ENCODE measurements around the gene CASS4. TPM values are rescaled to one million over a fixed set of nuclear protein-coding genes. Genes with fewer than 3 reads are reported as not detected.

Gene CASS4, protein sequence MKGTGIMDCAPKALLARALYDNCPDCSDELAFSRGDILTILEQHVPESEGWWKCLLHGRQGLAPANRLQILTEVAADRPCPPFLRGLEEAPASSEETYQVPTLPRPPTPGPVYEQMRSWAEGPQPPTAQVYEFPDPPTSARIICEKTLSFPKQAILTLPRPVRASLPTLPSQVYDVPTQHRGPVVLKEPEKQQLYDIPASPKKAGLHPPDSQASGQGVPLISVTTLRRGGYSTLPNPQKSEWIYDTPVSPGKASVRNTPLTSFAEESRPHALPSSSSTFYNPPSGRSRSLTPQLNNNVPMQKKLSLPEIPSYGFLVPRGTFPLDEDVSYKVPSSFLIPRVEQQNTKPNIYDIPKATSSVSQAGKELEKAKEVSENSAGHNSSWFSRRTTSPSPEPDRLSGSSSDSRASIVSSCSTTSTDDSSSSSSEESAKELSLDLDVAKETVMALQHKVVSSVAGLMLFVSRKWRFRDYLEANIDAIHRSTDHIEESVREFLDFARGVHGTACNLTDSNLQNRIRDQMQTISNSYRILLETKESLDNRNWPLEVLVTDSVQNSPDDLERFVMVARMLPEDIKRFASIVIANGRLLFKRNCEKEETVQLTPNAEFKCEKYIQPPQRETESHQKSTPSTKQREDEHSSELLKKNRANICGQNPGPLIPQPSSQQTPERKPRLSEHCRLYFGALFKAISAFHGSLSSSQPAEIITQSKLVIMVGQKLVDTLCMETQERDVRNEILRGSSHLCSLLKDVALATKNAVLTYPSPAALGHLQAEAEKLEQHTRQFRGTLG
- 0.10 to 0.39 TPM in 2 of 3 replicates, not detected in the other for total RNA-seq
- long read RNA-seq = 0 reads

GRCh38 chr20:56411759-56412472 lies at the start of gene CASS4:
CASS4 (plus strand) TSS chr20:56412260; CDS start chr20:56412459, 199 bp downstream.
- no peak for DNase-seq (ENCODE audit: low spot score)
- Mint-ChIP-seq H3K36me3 (ENCODE audit: low read depth) (peaks cover 18% of the 10 kb centered on the region), H3K27me3 (ENCODE audit: low read depth) (no peaks in the 10 kb centered on the region), H3K9me3 (ENCODE audit: low read depth) (no peaks in the 10 kb centered on the region), H3K4me1 (ENCODE audit: low read depth) (peaks cover 15% of the 10 kb centered on the region), H3K4me3 (ENCODE audit: unreplicated experiment) (no peak within 1 kb of the TSS), H3K27ac (ENCODE audit: unreplicated experiment) (peak within 1 kb of the TSS; percentile 28)
- TF ChIP-seq, protein P1, sequence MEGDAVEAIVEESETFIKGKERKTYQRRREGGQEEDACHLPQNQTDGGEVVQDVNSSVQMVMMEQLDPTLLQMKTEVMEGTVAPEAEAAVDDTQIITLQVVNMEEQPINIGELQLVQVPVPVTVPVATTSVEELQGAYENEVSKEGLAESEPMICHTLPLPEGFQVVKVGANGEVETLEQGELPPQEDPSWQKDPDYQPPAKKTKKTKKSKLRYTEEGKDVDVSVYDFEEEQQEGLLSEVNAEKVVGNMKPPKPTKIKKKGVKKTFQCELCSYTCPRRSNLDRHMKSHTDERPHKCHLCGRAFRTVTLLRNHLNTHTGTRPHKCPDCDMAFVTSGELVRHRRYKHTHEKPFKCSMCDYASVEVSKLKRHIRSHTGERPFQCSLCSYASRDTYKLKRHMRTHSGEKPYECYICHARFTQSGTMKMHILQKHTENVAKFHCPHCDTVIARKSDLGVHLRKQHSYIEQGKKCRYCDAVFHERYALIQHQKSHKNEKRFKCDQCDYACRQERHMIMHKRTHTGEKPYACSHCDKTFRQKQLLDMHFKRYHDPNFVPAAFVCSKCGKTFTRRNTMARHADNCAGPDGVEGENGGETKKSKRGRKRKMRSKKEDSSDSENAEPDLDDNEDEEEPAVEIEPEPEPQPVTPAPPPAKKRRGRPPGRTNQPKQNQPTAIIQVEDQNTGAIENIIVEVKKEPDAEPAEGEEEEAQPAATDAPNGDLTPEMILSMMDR (IDR thresholded peaks at IDR 0.05) = no peak

DNA sequence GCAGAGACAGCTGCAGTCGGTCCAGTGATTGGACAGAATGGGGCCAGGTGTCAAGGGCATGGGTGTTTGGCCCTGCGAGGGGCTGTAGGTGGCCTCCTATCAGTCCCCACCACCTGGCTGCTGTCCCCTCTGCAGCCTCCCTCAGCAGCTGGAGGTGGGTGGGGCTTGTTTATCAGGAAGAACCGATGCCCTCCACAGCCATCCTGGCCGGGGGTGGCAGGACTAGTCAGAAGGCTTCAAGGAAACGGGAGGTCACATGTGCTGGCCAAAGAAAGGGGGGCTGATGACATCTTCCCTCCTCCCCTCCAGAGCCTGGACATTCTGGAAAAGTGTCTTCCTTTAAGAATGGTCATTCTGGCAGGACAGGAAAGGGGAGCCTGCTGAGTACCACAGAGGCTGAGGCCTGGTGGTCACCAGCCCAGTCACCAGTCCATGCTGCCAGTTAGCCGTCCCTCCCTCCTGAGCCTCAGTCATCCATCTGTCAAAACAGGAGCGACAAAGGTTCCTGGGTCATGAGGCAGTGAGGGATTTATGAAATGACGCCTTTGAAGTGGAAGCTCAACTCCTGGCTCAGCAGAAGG lies 49.1 kb upstream of the CASS4 start:
- Mint-ChIP-seq H3K36me3 (ENCODE audit: low read depth) (peaks cover 15% of the 10 kb centered on the region), H3K4me1 (ENCODE audit: low read depth) (peaks cover 20% of the 10 kb centered on the region), H3K9me3 (ENCODE audit: low read depth) (no peaks in the 10 kb centered on the region), H3K27ac (ENCODE audit: unreplicated experiment) (no peak overlapping the region), H3K27me3 (ENCODE audit: low read depth) (no peaks in the 10 kb centered on the region), H3K4me3 (ENCODE audit: unreplicated experiment) (no peak overlapping the region)
- DNase-seq (ENCODE audit: low spot score) = no peak
- TF ChIP-seq, protein P1 (IDR thresholded peaks at IDR 0.05) = no peak

DNA sequence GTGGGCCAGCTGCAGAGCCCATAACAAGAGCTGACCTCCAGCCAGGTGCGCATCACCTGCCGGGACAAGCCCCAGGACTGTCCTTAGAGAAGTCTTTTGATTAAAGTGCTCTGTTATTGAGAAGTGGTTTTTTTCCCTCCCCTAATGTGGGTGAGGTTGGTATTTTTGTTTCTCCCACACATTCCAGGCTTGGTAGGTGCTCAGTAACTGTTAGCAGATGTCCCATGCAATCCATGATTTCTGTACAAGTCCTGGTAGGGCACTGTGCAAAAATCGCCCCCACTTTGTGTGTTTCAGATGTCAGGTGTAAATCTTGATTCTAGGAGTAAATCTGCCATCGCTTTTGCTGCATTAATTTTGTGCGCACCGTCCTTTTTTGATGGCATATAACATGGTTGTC lies 48.6 kb upstream of the CASS4 start:
- H3K4me3 Mint-ChIP-seq (ENCODE audit: unreplicated experiment) = no peak overlapping the region
- TF ChIP-seq, protein P1 (IDR thresholded peaks at IDR 0.05) = no peak
- no peaks in the 10 kb centered on the region for H3K9me3 Mint-ChIP-seq (ENCODE audit: low read depth)
- H3K27me3 Mint-ChIP-seq (ENCODE audit: low read depth) = no peaks in the 10 kb centered on the region
- H3K27ac Mint-ChIP-seq (ENCODE audit: unreplicated experiment) = no peak overlapping the region
- peaks cover 18% of the 10 kb centered on the region for H3K36me3 Mint-ChIP-seq (ENCODE audit: low read depth)
- H3K4me1 Mint-ChIP-seq (ENCODE audit: low read depth) = peaks cover 20% of the 10 kb centered on the region
- DNase-seq (ENCODE audit: low spot score) = no peak

GRCh38 chr20:56368351-56369134 lies 43.5 kb upstream of the CASS4 start:
- DNase-seq (ENCODE audit: low spot score) = no peak
- H3K4me3 Mint-ChIP-seq (ENCODE audit: unreplicated experiment) = no peak overlapping the region
- H3K27ac Mint-ChIP-seq (ENCODE audit: unreplicated experiment) = peak overlapping the region; percentile 34
- H3K36me3 Mint-ChIP-seq (ENCODE audit: low read depth) = peaks cover 21% of the 10 kb centered on the region
- H3K4me1 Mint-ChIP-seq (ENCODE audit: low read depth) = no peaks in the 10 kb centered on the region
- H3K27me3 Mint-ChIP-seq (ENCODE audit: low read depth) = no peaks in the 10 kb centered on the region
- no peaks in the 10 kb centered on the region for H3K9me3 Mint-ChIP-seq (ENCODE audit: low read depth)
- TF ChIP-seq, protein P1 (IDR thresholded peaks at IDR 0.05) = no peak
